Gastrocnemius medialis (tissue), 4 donors: ENCODE results near the gene SMIM44. TPM values are rescaled to one million over a fixed set of nuclear protein-coding genes. Genes with fewer than 3 reads are reported as not detected.

Experiments used
- ATAC-seq, 2 donors: fragments of 150-250 bp; one replicate each; pipeline ENCODE4 v1.9.1; 2016
- DNase-seq, 2 donors: peaks; one replicate each; pipeline ENCODE4 v3.0.0-alpha.2; 2019
- H3K27ac ChIP-seq, 4 donors: fragments of 200-600 bp; sonication (generic); 1 replicate in 1 of 4; 2 replicates in 3 of 4; pipeline ENCODE4 v1.5.1; 2016 to 2018; ENCODE audit warnings: mild to moderate bottlenecking in 2 of 4, moderate library complexity in 1 of 4
- H3K27me3 ChIP-seq, 3 donors: fragments of 200-600 bp; sonication (generic) in 2 of 3; 1 replicate in 1 of 3; 2 replicates in 2 of 3; pipeline versions ENCODE4 v1.5.1 to v1.6.0; 2016 to 2019; ENCODE audit warnings: mild to moderate bottlenecking in 1 of 3, moderate library complexity in 1 of 3
- H3K36me3 ChIP-seq, 2 donors: fragments of 200-600 bp; sonication (generic) in 1 of 2; one replicate each; pipeline ENCODE4 v1.5.1; 2017 to 2018
- H3K4me1 ChIP-seq, 2 donors: fragments of 200-600 bp; sonication (generic) in 1 of 2; one replicate each; pipeline ENCODE4 v1.5.1; 2016 to 2017; ENCODE audit warnings: mild to moderate bottlenecking in 2 of 2
- H3K4me3 ChIP-seq, 4 donors: fragments of 200-600 bp; sonication (generic) in 3 of 4; 1 replicate in 1 of 4; 2 replicates in 3 of 4; pipeline ENCODE4 v1.5.1; 2016 to 2019; ENCODE audit warnings: mild to moderate bottlenecking in 2 of 4
- H3K9me3 ChIP-seq, 3 donors: fragments of 200-600 bp; sonication (generic) in 2 of 3; 1 replicate in 1 of 3; 2 replicates in 2 of 3; pipeline ENCODE4 v1.5.1; 2016 to 2019
- POLR2A ChIP-seq, 2 donors: fragments of 450-650 bp; IDR thresholded peaks; one replicate each; pipeline ENCODE4 v1.6.1; 2017; ENCODE audit warnings: antibody characterized with exemption in 2 of 2, mild to moderate bottlenecking in 2 of 2, moderate library complexity in 2 of 2
- in situ Hi-C, 4 donors: fragments of 200-750 bp; cut with MboI; loops; one replicate each; pipeline versions ENCODE4 v1.15.0 to v1.8.0; 2017; ENCODE audit warnings: low sequenced_read_pairs in 4 of 4
- intact Hi-C: fragments of 100-400 bp; cut with DNase I; formaldehyde crosslinking; loops from one replicate; pipeline ENCODE4 v1.15.1; 2023; ENCODE audit warnings: low total_unique reads
- total RNA-seq, 4 donors: library from RNA; depleted of rRNA; stranded (reverse); fragments of >200 nt; gene quantifications; one replicate each; pipeline versions ENCODE4 v1.1.0 to v1.2.3, GENCODE V29; 2016
- TF ChIP-seq, protein P1 (sequence below), 5 experiments: fragments of 450-650 bp in 3 of 5; fragments of 200-600 bp in 2 of 5; sonication (generic) in 2 of 5; IDR thresholded peaks in 4 of 5; conservative IDR thresholded peaks in 1 of 5; 1 replicate in 4 of 5; 2 replicates in 1 of 5; pipeline ENCODE4 v1.5.1; 2016 to 2019; ENCODE audit warnings: antibody characterized with exemption in 5 of 5, mild to moderate bottlenecking in 3 of 5, moderate library complexity in 3 of 5

The SMIM44 gene
- not detected for total RNA-seq

DNA sequence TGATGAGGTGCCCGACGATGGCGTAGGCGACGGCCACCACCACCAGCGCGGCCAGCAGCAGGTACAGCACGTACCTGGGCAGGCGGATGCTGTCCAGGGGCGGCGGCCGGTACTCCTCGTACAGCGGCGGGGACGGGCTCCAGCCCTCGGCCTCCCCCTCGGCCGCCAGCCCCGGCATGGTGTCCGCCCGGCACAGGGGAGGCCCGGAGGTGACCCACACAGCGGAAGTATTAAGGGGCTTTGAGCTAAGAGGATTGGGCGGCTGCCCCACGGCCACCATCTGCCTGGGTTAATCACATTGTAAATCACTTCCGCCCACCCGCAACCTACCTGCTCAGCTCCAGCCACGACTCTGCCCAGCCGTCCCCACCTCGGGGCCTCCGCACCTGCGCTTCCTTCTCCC lies at the start of gene SMIM44:
Gene SMIM44 (minus strand): TSS at position 216 of the 403 bp plus-strand sequence. CDS start 38 bp downstream, at position 178.
- H3K27me3 ChIP-seq = peaks cover 45 to 61% (median 52%) of the 10 kb centered on the region in 3 donors
- H3K36me3 ChIP-seq = no peaks in the 10 kb centered on the region
- H3K4me3 ChIP-seq = no peak within 1 kb of the TSS
- no peak within 1 kb of the TSS for H3K27ac ChIP-seq
- in situ Hi-C loops = loop anchor here in 3 of 4 donors (10.0 kb wide), 1 partner anchor 178 kb away; no protein-coding TSS in a partner anchor
- H3K4me1 ChIP-seq = no peaks in the 10 kb centered on the region
- intact Hi-C loops = no loop called here
- H3K9me3 ChIP-seq = no peaks in the 10 kb centered on the region
- DNase-seq (no peak), ATAC-seq (no peak)
- TF ChIP-seq, protein P1, sequence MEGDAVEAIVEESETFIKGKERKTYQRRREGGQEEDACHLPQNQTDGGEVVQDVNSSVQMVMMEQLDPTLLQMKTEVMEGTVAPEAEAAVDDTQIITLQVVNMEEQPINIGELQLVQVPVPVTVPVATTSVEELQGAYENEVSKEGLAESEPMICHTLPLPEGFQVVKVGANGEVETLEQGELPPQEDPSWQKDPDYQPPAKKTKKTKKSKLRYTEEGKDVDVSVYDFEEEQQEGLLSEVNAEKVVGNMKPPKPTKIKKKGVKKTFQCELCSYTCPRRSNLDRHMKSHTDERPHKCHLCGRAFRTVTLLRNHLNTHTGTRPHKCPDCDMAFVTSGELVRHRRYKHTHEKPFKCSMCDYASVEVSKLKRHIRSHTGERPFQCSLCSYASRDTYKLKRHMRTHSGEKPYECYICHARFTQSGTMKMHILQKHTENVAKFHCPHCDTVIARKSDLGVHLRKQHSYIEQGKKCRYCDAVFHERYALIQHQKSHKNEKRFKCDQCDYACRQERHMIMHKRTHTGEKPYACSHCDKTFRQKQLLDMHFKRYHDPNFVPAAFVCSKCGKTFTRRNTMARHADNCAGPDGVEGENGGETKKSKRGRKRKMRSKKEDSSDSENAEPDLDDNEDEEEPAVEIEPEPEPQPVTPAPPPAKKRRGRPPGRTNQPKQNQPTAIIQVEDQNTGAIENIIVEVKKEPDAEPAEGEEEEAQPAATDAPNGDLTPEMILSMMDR (IDR thresholded peaks at IDR 0.05 in 4 of 5, conservative IDR thresholded peaks at IDR 0.05 in 1 of 5) = no peak
- TF ChIP-seq POLR2A (IDR thresholded peaks at IDR 0.05) = no peak

DNA sequence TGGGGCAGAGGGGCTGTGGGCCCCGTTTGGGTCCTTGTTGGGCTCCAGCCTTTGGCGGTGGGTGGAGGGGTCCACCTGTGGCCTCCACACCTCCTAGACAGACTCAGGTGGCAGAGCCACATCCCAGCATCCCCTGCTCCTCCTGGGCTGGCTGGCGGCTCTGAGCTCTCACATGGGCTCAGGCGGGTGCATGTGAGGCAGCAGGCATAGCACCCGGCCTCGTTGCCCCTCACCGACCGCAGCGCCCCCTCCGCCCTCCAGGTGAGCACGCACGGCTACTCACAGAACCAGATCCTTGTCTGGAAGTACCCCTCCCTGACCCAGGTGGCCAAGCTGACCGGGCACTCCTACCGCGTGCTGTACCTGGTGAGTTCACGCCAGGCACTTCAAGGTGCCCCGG lies 49.8 kb upstream of the SMIM44 start:
- TF ChIP-seq, protein P1 (IDR thresholded peaks at IDR 0.05 in 4 of 5, conservative IDR thresholded peaks at IDR 0.05 in 1 of 5) = no peak
- intact Hi-C loops (no loop called here), in situ Hi-C loops (no loop called here)
- DNase-seq (no peak), ATAC-seq (no peak)
- Histone ChIP-seq H3K4me3 (no peak overlapping the region), H3K4me1 (no peaks in the 10 kb centered on the region), H3K27ac (no peak overlapping the region), H3K36me3 (peaks cover 0 to 54% of the 10 kb centered on the region in 2 donors), H3K27me3 (no peaks in the 10 kb centered on the region), H3K9me3 (no peaks in the 10 kb centered on the region)

DNA sequence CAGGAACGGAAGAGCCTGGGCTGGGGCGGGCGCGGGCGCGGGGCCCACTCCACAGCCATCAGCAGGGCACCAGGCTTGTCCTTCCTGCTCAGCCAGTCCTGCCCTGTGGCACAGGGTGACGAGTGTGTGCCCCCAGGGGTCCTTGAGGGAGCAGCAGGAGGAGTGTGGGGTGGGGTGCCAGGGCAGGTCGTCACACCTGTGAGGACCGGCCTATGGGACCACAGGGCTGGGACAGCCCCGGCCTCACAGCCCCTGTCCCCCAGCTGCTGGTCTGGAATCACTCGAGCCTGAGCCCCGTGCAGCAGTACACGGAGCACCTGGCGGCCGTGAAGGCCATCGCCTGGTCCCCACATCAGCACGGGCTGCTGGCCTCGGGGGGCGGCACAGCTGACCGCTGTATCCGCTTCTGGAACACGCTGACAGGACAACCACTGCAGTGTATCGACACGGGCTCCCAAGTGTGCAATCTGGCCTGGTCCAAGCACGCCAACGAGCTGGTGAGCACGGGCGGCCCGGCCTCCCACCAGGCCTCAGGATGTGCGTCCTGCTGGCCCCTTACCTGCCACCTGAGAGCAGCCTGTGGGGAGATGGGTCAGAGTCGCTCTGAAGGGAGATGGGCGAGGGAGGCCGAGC lies 49.0 kb upstream of the SMIM44 start:
- in situ Hi-C loops (no loop called here), intact Hi-C loops (no loop called here)
- Histone ChIP-seq H3K4me3 (no peak overlapping the region), H3K27ac (no peak overlapping the region), H3K9me3 (no peaks in the 10 kb centered on the region), H3K36me3 (peaks cover 0 to 61% of the 10 kb centered on the region in 2 donors), H3K4me1 (no peaks in the 10 kb centered on the region), H3K27me3 (no peaks in the 10 kb centered on the region)
- ATAC-seq = no peak
- TF ChIP-seq, protein P1 (IDR thresholded peaks at IDR 0.05 in 4 of 5, conservative IDR thresholded peaks at IDR 0.05 in 1 of 5) = no peak
- no peak for TF ChIP-seq POLR2A (IDR thresholded peaks at IDR 0.05)
- no peak for DNase-seq

DNA sequence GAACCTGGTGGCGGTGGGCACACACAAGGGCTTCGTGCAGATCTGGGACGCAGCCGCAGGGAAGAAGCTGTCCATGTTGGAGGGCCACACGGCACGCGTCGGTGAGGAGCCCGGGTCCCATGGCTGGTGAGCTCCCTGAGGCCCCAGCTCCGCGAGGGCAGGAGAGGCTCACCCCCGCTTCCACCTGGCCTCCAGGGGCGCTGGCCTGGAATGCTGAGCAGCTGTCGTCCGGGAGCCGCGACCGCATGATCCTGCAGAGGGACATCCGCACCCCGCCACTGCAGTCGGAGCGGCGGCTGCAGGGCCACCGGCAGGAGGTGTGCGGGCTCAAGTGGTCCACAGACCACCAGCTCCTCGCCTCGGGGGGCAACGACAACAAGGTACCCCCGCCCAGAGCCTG lies 48.5 kb upstream of the SMIM44 start:
- intact Hi-C loops = no loop called here

More for the DNA sequence above, 48.5 kb upstream of the SMIM44 start:
- ATAC-seq = no peak
- H3K9me3 ChIP-seq = no peaks in the 10 kb centered on the region
- peaks cover 0 to 67% of the 10 kb centered on the region in 2 donors for H3K36me3 ChIP-seq
- H3K4me1 ChIP-seq = no peaks in the 10 kb centered on the region
- no peaks in the 10 kb centered on the region for H3K27me3 ChIP-seq
- no peak overlapping the region for H3K27ac ChIP-seq
- no peak overlapping the region for H3K4me3 ChIP-seq
- in situ Hi-C loops = no loop called here
- no peak for DNase-seq
- no peak for TF ChIP-seq POLR2A (IDR thresholded peaks at IDR 0.05)
- TF ChIP-seq, protein P1 (IDR thresholded peaks at IDR 0.05 in 4 of 5, conservative IDR thresholded peaks at IDR 0.05 in 1 of 5) = no peak
